ENCODE data around the gene HOXA7. TPM values are rescaled to one million over a fixed set of nuclear protein-coding genes. Genes with fewer than 3 reads are reported as not detected.

Gene HOXA7
- total RNA-seq, 3 donors from 2014 or later = 4.6 to 8.8 (median 6.2) TPM

GRCh38 chr7:27176962-27177794 lies 20.7 kb upstream of the HOXA7 start:
- intact Hi-C loops (cut with DNase I; ENCODE audit: low total_unique reads) = loop anchor here (10.0 kb wide), 1 partner anchor 1322 kb away; no protein-coding TSS in a partner anchor
- Histone ChIP-seq H3K27ac (no peak overlapping the region), H3K36me3 (no peaks in the 10 kb centered on the region), H3K4me3 (peak overlapping the region in 1 of 3 donors; percentile 15), H3K9me3 (no peaks in the 10 kb centered on the region), H3K4me1 (no peaks in the 10 kb centered on the region), H3K27me3 (peaks cover 8 to 78% of the 10 kb centered on the region in 2 donors)
- TF ChIP-seq CTCF (IDR thresholded peaks at IDR 0.05) (no peak), POLR2AphosphoS5 (IDR thresholded peaks at IDR 0.05) (no peak), POLR2A (IDR thresholded peaks at IDR 0.05) (no peak)
- no peak for DNase-seq (ENCODE audit: low spot score in 2 of 2)

- no peaks in the 10 kb centered on the region for H3K4me1 ChIP-seq
- H3K9me3 ChIP-seq = no peaks in the 10 kb centered on the region
- no peak for DNase-seq (ENCODE audit: low spot score in 2 of 2)
- no peaks in the 10 kb centered on the region for H3K36me3 ChIP-seq
- H3K27me3 ChIP-seq = peaks cover 3 to 71% of the 10 kb centered on the region in 2 donors
- intact Hi-C loops (cut with DNase I; ENCODE audit: low total_unique reads) = loop anchor here (10.0 kb wide), 1 partner anchor 1322 kb away; no protein-coding TSS in a partner anchor
- no peak for TF ChIP-seq POLR2AphosphoS5 (IDR thresholded peaks at IDR 0.05)
- TF ChIP-seq CTCF (IDR thresholded peaks at IDR 0.05) = no peak
- H3K27ac ChIP-seq = no peak overlapping the region
- peak overlapping the region in 1 of 3 donors; percentile 19 for H3K4me3 ChIP-seq
Measured at GRCh38 chr7:27176524-27176845, 20.0 kb upstream of the HOXA7 start.

- intact Hi-C loops (cut with DNase I; ENCODE audit: low total_unique reads) = loop anchor here (10.0 kb wide), 1 partner anchor 1321 kb away; no protein-coding TSS in a partner anchor
- TF ChIP-seq POLR2A (IDR thresholded peaks at IDR 0.05) = no peak
- TF ChIP-seq POLR2AphosphoS5 (IDR thresholded peaks at IDR 0.05) = no peak
- TF ChIP-seq CTCF (IDR thresholded peaks at IDR 0.05) = no peak
- Histone ChIP-seq H3K27ac (no peak overlapping the region), H3K9me3 (no peaks in the 10 kb centered on the region), H3K4me1 (no peaks in the 10 kb centered on the region), H3K27me3 (peaks cover 5 to 67% of the 10 kb centered on the region in 2 donors), H3K36me3 (no peaks in the 10 kb centered on the region), H3K4me3 (peak overlapping the region in 1 of 3 donors; percentile 19)
- DNase-seq (ENCODE audit: low spot score in 2 of 2) = peak in 1 of 2 donors; percentile 49
Measured at GRCh38 chr7:27175626-27176523, 19.4 kb upstream of the HOXA7 start.

- no peaks in the 10 kb centered on the region for H3K4me1 ChIP-seq
- H3K27ac ChIP-seq = no peak overlapping the region
- DNase-seq (ENCODE audit: low spot score in 2 of 2) = peak in 1 of 2 donors; percentile 42
- H3K9me3 ChIP-seq = no peaks in the 10 kb centered on the region
- intact Hi-C loops (cut with DNase I; ENCODE audit: low total_unique reads) = loop anchor here (10.0 kb wide), 1 partner anchor 1320 kb away; no protein-coding TSS in a partner anchor
- H3K27me3 ChIP-seq = peaks cover 4 to 67% of the 10 kb centered on the region in 2 donors
- TF ChIP-seq POLR2AphosphoS5 (IDR thresholded peaks at IDR 0.05) = no peak
- peak overlapping the region in 2 of 3 donors; percentile 62 to 76 for H3K4me3 ChIP-seq
- H3K36me3 ChIP-seq = no peaks in the 10 kb centered on the region
Measured at GRCh38 chr7:27174874-27175625, 18.6 kb upstream of the HOXA7 start.
